GM12873 (cell line): ENCODE results near the gene STK32C.

Experiments used
- CTCF ChIP-seq: IDR thresholded peaks from 2 replicates; pipeline ENCODE4 v1.5.1; 2012; ENCODE audit warnings: low read depth, mild to moderate bottlenecking, moderate library complexity, low read length, control low read depth; ENCODE audit not compliant: insufficient read depth; ENCODE audit errors: missing control alignments

STK32C gene

GRCh38 chr10:132207536-132208461 lies 100.0 kb downstream of the STK32C start:
- TF ChIP-seq CTCF = no peak

- no peak for TF ChIP-seq CTCF
Observed at GRCh38 chr10:132206806-132207535, 100.8 kb downstream of the STK32C start.

GRCh38 chr10:132206377-132206745 lies 101.4 kb downstream of the STK32C start:
- no peak for TF ChIP-seq CTCF

- no peak for TF ChIP-seq CTCF
Observed at GRCh38 chr10:132205650-132206376, 101.9 kb downstream of the STK32C start.

- TF ChIP-seq CTCF = no peak
Observed at GRCh38 chr10:132204781-132205473, 102.8 kb downstream of the STK32C start.

- no peak for TF ChIP-seq CTCF
Observed at GRCh38 chr10:132204078-132204780, 103.5 kb downstream of the STK32C start.
